Prostate gland (tissue), 2 donors: ENCODE data around the gene FARP2. TPM values are rescaled to one million over a fixed set of nuclear protein-coding genes. Genes with fewer than 3 reads are reported as not detected.
A peak's percentile ranks its signal among the peaks of the same experiment; 100 is the strongest.

Experiments
- DNase-seq: peaks from one replicate; pipeline ENCODE4 v3.0.0-alpha.2; 2019; ENCODE audit warnings: low spot score
- H3K27ac ChIP-seq, 2 donors: fragments of 200-600 bp; sonication (generic); 2 replicates each; pipeline ENCODE4 v1.5.1; 2017 to 2019
- H3K27me3 ChIP-seq: fragments of 200-600 bp; sonication (generic); replicated peaks from 2 replicates; pipeline ENCODE4 v1.5.1; 2019; ENCODE audit not compliant: insufficient read depth
- H3K36me3 ChIP-seq, 2 donors: fragments of 200-600 bp; sonication (generic); 1 replicate in 1 of 2; 2 replicates in 1 of 2; pipeline versions ENCODE4 v1.5.1 to v1.8.1; 2017 to 2019
- H3K4me1 ChIP-seq: fragments of 200-600 bp; sonication (generic); replicated peaks from 2 replicates; pipeline ENCODE4 v1.5.1; 2019
- H3K4me3 ChIP-seq, 2 donors: fragments of 200-600 bp; sonication (generic); 2 replicates each; pipeline ENCODE4 v1.5.1; 2017 to 2019
- H3K9me3 ChIP-seq: fragments of 200-600 bp; sonication (generic); 2 replicates; pipeline ENCODE4 v1.5.1; 2017
- POLR2A ChIP-seq: fragments of 450-650 bp; IDR thresholded peaks from one replicate; pipeline ENCODE4 v1.6.1; 2016; ENCODE audit warnings: antibody characterized with exemption, mild to moderate bottlenecking
- POLR2AphosphoS5 ChIP-seq: sonication (generic); formaldehyde crosslinking; IDR thresholded peaks from one replicate; pipeline ENCODE4 v1.6.1; 2017; ENCODE audit warnings: antibody characterized with exemption
- WGBS: methylation state at CpG from one replicate; pipeline ENCODE4 v1.1.5; 2018; 5-methylcytosine and 5-hydroxymethylcytosine counted together
- intact Hi-C: fragments of 100-400 bp; cut with DNase I; formaldehyde crosslinking; loops from one replicate; pipeline ENCODE4 v1.14.2; 2022
- total RNA-seq, 2 donors: library from RNA; depleted of rRNA; stranded (reverse); fragments of >200 nt; gene quantifications; one replicate each; pipeline ENCODE4 v1.1.0, GENCODE V29; 2016
- TF ChIP-seq, protein P1 (sequence below), 4 experiments: fragments of 200-600 bp in 2 of 4; fragments of 450-650 bp in 2 of 4; sonication (generic) in 2 of 4; IDR thresholded peaks; 1 replicate in 3 of 4; 2 replicates in 1 of 4; pipeline ENCODE4 v1.5.1; 2016 to 2019; ENCODE audit warnings: antibody characterized with exemption in 4 of 4, mild to moderate bottlenecking in 2 of 4, moderate library complexity in 2 of 4

Gene FARP2
- total RNA-seq, 2 donors from 2014 or later, result 32.4 to 35.9 TPM

- H3K4me3 ChIP-seq, result peak within 1 kb of the TSS; percentile 96
- peak within 1 kb of the TSS; percentile 85 to 91 for H3K27ac ChIP-seq
- H3K9me3 ChIP-seq, result no peaks in the 10 kb centered on the region
- 2% methylated on average over 39 of the region's 122 CpGs for WGBS
- H3K4me1 ChIP-seq, result peaks cover 4% of the 10 kb centered on the region
- TF ChIP-seq POLR2A (peak; percentile 78), POLR2AphosphoS5 (peak; percentile 94)
- TF ChIP-seq, protein P1, sequence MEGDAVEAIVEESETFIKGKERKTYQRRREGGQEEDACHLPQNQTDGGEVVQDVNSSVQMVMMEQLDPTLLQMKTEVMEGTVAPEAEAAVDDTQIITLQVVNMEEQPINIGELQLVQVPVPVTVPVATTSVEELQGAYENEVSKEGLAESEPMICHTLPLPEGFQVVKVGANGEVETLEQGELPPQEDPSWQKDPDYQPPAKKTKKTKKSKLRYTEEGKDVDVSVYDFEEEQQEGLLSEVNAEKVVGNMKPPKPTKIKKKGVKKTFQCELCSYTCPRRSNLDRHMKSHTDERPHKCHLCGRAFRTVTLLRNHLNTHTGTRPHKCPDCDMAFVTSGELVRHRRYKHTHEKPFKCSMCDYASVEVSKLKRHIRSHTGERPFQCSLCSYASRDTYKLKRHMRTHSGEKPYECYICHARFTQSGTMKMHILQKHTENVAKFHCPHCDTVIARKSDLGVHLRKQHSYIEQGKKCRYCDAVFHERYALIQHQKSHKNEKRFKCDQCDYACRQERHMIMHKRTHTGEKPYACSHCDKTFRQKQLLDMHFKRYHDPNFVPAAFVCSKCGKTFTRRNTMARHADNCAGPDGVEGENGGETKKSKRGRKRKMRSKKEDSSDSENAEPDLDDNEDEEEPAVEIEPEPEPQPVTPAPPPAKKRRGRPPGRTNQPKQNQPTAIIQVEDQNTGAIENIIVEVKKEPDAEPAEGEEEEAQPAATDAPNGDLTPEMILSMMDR (IDR thresholded peaks at IDR 0.05), result peak in 2 of 4 experiments; percentile 3 to 7
- no peaks in the 10 kb centered on the region for H3K36me3 ChIP-seq
- intact Hi-C loops, result loop anchor here (5.0 to 10.0 kb wide), 2 partner anchors 154 to 191 kb away; partner anchors contain the start of genes FARP2, HDLBP and SEPTIN2
- peak; percentile 97 for DNase-seq
- H3K27me3 ChIP-seq, result no peaks in the 10 kb centered on the region
Measured at GRCh38 chr2:241508240-241509154, 152.4 kb downstream of the FARP2 start, which contains the start of gene STK25. TSS of gene STK25 (minus strand) at chr2:241508584. CDS start at chr2:241508035, 549 bp downstream.

DNA sequence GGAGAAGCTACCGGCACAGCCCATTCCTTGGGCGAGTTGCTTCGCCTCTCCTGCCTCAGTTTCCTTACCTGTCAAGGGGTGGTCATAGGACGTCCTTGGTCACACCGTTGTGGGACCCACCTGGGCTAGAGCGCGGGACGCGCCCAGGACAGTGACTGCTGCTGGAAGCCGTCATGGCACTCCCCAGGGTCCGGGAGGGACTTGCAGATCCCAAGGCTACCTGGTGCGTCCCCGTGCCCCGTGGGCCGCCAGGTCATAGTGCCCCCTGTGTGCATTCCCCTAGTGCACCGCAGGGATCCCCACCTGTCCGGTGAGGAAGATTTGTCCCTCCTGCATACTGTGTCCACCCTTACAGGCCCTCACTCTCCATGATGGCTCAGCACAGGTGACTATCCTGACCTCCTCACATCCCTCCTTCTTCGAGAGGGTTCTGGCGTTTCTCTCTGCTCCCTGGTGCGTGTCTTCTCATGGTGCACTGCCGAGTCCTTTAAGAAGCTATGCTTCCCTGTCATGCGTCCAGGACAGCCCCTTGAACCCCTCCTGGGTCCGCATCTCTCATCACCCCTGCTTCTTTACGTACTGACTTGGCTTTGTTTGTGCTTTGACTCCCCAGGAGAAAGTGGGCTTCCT lies 153.2 kb downstream of the FARP2 start:
- Histone ChIP-seq H3K4me3 (peak overlapping the region; percentile 96), H3K9me3 (no peaks in the 10 kb centered on the region), H3K36me3 (no peaks in the 10 kb centered on the region), H3K27me3 (no peaks in the 10 kb centered on the region), H3K4me1 (peaks cover 4% of the 10 kb centered on the region), H3K27ac (peak overlapping the region; percentile 85 to 91)
- intact Hi-C loops, result loop anchor here (5.0 to 10.0 kb wide), 2 partner anchors 154 to 192 kb away; partner anchors contain the start of genes FARP2, HDLBP and SEPTIN2
- DNase-seq, result no peak
- TF ChIP-seq POLR2AphosphoS5 (no peak), POLR2A (no peak)
- TF ChIP-seq, protein P1 (IDR thresholded peaks at IDR 0.05), result no peak
- 19% methylated on average over 14 of the region's 24 CpGs for WGBS

DNA sequence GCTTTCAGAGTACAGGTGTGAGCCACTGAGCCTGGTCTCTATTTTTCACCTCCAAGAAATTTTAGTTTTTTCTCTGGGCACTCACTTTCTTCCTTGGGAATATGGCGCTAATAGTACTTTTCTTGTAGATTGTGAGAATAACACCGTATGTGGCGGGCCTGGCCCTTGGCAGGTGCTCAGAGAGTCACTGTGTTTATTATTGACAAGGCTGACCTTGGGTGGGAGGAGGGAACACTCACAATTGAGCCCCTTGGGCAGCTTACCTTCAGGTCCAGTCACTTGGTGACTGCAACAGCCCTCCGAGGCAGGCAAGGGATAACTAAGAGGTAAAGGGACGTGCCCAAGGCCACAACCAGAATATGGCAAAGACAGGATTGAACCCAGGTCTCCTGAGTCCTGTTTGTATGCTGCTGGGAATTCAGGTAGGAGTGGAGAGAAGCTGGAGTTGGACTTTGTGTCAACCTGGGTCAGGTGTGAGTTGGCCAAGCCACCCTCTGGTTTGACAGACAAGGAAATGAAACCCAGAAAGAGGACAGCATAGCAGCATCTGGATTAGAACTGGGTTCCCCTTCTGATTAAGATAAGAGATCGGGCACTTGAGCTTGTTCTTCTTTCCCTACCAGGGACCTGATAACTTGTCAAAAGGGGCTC lies 155.1 kb downstream of the FARP2 start:
- intact Hi-C loops, result no loop called here
- Histone ChIP-seq H3K9me3 (no peaks in the 10 kb centered on the region), H3K27ac (no peak overlapping the region), H3K4me3 (no peak overlapping the region), H3K27me3 (no peaks in the 10 kb centered on the region), H3K4me1 (peaks cover 4% of the 10 kb centered on the region), H3K36me3 (no peaks in the 10 kb centered on the region)
- 94% methylated on average over 6 of the region's 6 CpGs for WGBS
- no peak for DNase-seq
- TF ChIP-seq POLR2A, result no peak
- TF ChIP-seq, protein P1 (IDR thresholded peaks at IDR 0.05), result no peak
- no peak for TF ChIP-seq POLR2AphosphoS5

GRCh38 chr2:241514553-241514952 lies 158.5 kb downstream of the FARP2 start:
- Histone ChIP-seq H3K27me3 (no peaks in the 10 kb centered on the region), H3K4me1 (no peaks in the 10 kb centered on the region), H3K36me3 (no peaks in the 10 kb centered on the region), H3K4me3 (no peak overlapping the region), H3K9me3 (no peaks in the 10 kb centered on the region), H3K27ac (no peak overlapping the region)
- TF ChIP-seq, protein P1 (IDR thresholded peaks at IDR 0.05), result no peak
- TF ChIP-seq POLR2A (no peak), POLR2AphosphoS5 (no peak)
- intact Hi-C loops, result no loop called here
- WGBS, result 64% methylated on average over 5 of the region's 5 CpGs
- no peak for DNase-seq
